Tibial nerve (tissue), 3 donors: ENCODE measurements around the gene NUP98.

ENCODE experiments used
- POLR2A ChIP-seq, 2 donors: fragments of 450-650 bp; IDR thresholded peaks; one replicate each; pipeline ENCODE4 v1.6.1; 2017; ENCODE audit warnings: antibody characterized with exemption in 2 of 2, mild to moderate bottlenecking in 2 of 2, moderate library complexity in 2 of 2
- TF ChIP-seq, protein P1 (sequence below), 5 experiments: fragments of 200-600 bp in 3 of 5; fragments of 450-650 bp in 2 of 5; sonication (generic) in 3 of 5; IDR thresholded peaks; one replicate each; pipeline ENCODE4 v1.5.1; 2016 to 2019; ENCODE audit warnings: antibody characterized with exemption in 5 of 5, mild to moderate bottlenecking in 3 of 5, moderate library complexity in 2 of 5

DNA sequence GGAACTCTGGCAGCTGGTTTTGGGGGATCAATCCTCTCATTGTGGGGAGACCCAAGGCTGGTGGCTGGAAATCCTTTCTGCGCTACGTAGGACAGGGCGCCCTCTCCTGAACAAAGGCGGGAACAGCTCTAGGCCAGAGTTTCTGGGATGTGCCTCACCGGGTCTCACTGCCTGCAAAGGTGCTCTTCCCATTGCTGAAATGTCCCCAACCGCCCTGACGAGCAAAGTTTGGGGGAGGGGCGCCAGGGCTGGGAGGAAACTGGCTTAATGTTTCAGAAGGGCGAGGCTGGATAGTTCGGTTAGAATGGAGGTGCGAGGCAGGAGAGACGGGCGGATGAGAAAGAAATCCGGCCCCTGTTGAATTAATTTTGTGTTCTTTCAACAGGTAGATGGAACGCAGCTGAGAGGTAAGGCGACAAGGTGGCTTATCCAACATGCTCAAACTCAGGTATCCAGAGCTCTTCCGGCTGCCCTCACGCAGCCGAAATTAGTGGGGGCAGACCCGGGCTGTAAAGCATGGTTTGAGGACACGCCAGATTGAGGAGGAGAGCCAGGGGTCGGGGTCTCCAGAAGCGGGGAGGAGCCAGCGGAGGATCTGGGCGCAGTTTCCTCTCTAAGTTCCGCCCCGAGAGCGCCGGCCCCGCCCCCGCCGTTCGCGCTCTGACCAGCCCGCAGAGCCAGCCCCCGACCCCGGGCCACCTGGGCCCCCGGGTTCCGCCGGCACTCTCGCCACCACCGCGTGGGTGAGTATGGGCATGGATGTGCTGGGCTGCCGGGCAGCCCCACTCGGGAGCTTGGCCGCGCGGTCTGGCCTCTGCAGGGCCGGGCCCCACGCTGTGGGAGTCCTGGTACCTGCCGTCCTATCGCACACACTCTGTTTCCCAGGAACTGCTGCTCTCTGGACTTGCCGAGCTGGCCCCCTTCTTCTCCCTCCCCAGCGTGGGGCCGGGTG is 10.8 kb upstream of the NUP98 start, which contains the start of gene PGAP2:
- TF ChIP-seq, protein P1, sequence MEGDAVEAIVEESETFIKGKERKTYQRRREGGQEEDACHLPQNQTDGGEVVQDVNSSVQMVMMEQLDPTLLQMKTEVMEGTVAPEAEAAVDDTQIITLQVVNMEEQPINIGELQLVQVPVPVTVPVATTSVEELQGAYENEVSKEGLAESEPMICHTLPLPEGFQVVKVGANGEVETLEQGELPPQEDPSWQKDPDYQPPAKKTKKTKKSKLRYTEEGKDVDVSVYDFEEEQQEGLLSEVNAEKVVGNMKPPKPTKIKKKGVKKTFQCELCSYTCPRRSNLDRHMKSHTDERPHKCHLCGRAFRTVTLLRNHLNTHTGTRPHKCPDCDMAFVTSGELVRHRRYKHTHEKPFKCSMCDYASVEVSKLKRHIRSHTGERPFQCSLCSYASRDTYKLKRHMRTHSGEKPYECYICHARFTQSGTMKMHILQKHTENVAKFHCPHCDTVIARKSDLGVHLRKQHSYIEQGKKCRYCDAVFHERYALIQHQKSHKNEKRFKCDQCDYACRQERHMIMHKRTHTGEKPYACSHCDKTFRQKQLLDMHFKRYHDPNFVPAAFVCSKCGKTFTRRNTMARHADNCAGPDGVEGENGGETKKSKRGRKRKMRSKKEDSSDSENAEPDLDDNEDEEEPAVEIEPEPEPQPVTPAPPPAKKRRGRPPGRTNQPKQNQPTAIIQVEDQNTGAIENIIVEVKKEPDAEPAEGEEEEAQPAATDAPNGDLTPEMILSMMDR (IDR thresholded peaks at IDR 0.05), result peak; percentile 50 to 71 (median 69)
- TF ChIP-seq POLR2A (IDR thresholded peaks at IDR 0.05), result no peak
